Keratinocyte (primary cell): Measurements from ENCODE around the gene SLC17A7. TPM values are rescaled to one million over a fixed set of nuclear protein-coding genes. Genes with fewer than 3 reads are reported as not detected.

Experiments used
- DNase-seq: peaks from one replicate; pipeline ENCODE4 v3.0.0-alpha.2; 2011; ENCODE audit warnings: low read depth, missing footprints, low spot score
- FAIRE-seq: peaks from 2 replicates; lab custom pipeline; 2011; peaks lifted over from hg19 to GRCh38; lab: Jason Lieb, UNC
- H2AFZ ChIP-seq: 2 replicates; pipeline ENCODE4 v1.6.0; 2012; ENCODE audit warnings: low read length, control low read depth, inconsistent platforms; ENCODE audit not compliant: control insufficient read depth
- H3K27ac ChIP-seq: 2 replicates; pipeline ENCODE4 v1.5.1; 2011; ENCODE audit warnings: low read length; ENCODE audit not compliant: control insufficient read depth, insufficient read depth
- H3K27me3 ChIP-seq: 3 replicates; pipeline ENCODE4 v1.6.0; 2011; ENCODE audit warnings: low read length; ENCODE audit not compliant: control insufficient read depth, insufficient read depth; ENCODE audit errors: extremely low read depth
- H3K36me3 ChIP-seq, 2 experiments: 2 replicates in 1 of 2; 3 replicates in 1 of 2; pipeline ENCODE4 v1.5.1; 2011; ENCODE audit warnings: low read length in 2 of 2, mild to moderate bottlenecking in 1 of 2; ENCODE audit not compliant: control insufficient read depth in 2 of 2, insufficient read depth in 2 of 2; ENCODE audit errors: extremely low read depth in 1 of 2
- H3K4me1 ChIP-seq: 3 replicates; pipeline ENCODE4 v1.5.1; 2011; ENCODE audit warnings: low read length; ENCODE audit not compliant: control insufficient read depth, insufficient read depth; ENCODE audit errors: extremely low read depth
- H3K4me2 ChIP-seq: 3 replicates; pipeline ENCODE4 v1.6.0; 2011; ENCODE audit warnings: low read depth, low read length; ENCODE audit not compliant: control insufficient read depth, insufficient read depth; ENCODE audit errors: extremely low read depth
- H3K4me3 ChIP-seq, 3 experiments: fragments of 200-600 bp in 1 of 3; sonication (generic) in 1 of 3; 2 replicates in 2 of 3; 3 replicates in 1 of 3; pipeline ENCODE4 v1.5.1; 2011 to 2016; ENCODE audit warnings: low read length in 3 of 3, mild to moderate bottlenecking in 3 of 3, control low read depth in 2 of 3, inconsistent platforms in 1 of 3, low read depth in 1 of 3, mixed read lengths in 1 of 3, mixed run types in 1 of 3, moderate library complexity in 1 of 3; ENCODE audit not compliant: control insufficient read depth in 2 of 3, insufficient read depth in 2 of 3; ENCODE audit errors: extremely low read depth in 1 of 3
- H3K79me2 ChIP-seq: 2 replicates; pipeline ENCODE4 v1.6.0; 2012; ENCODE audit warnings: low read length; ENCODE audit not compliant: control insufficient read depth, insufficient read depth
- H3K9ac ChIP-seq: 3 replicates; pipeline ENCODE4 v1.6.0; 2011; ENCODE audit warnings: low read length; ENCODE audit not compliant: control insufficient read depth, insufficient read depth; ENCODE audit errors: extremely low read depth
- H3K9me1 ChIP-seq: 3 replicates; pipeline ENCODE4 v1.6.0; 2011; ENCODE audit warnings: low read length; ENCODE audit not compliant: control insufficient read depth, insufficient read depth; ENCODE audit errors: extremely low read depth
- H3K9me3 ChIP-seq: 2 replicates; pipeline ENCODE4 v1.5.1; 2012; ENCODE audit warnings: low read depth, low read length; ENCODE audit not compliant: control insufficient read depth
- H4K20me1 ChIP-seq: 3 replicates; pipeline ENCODE4 v1.6.0; 2011; ENCODE audit warnings: low read length; ENCODE audit not compliant: control insufficient read depth, insufficient read depth; ENCODE audit errors: extremely low read depth
- EZH2 ChIP-seq: IDR thresholded peaks from one replicate; pipeline ENCODE4 v1.6.1; 2012; ENCODE audit warnings: inconsistent platforms, mild to moderate bottlenecking, low read length, moderate library complexity
- dilution Hi-C: fragments of 300-500 bp; cut with MboI; formaldehyde crosslinking; loops from one replicate; pipeline ENCODE4 v1.7.0; 2020; ENCODE audit warnings: low sequenced_read_pairs; ENCODE audit not compliant: extremely low pct_ligation_motif_present
- polyA plus RNA-seq, 5 experiments: library from polyadenylated mRNA; depleted of rRNA in 3 of 5; stranded (reverse) in 3 of 5; stranded (forward) in 1 of 5; unstranded in 1 of 5; fragments of >200 nt; gene quantifications; 1 replicate in 1 of 5; 2 replicates in 3 of 5; 3 replicates in 1 of 5; pipeline versions ENCODE4 v1.2.1 to v1.2.3, GENCODE V29; 2011 to 2012; ENCODE audit warnings: missing spikeins in 2 of 5, low read depth in 1 of 5, low replicate concordance in 1 of 5
- TF ChIP-seq, protein P1 (sequence below), 3 experiments: IDR thresholded peaks in 1 of 3; conservative IDR thresholded peaks in 1 of 3; optimal IDR thresholded peaks in 1 of 3; 2 replicates in 2 of 3; 3 replicates in 1 of 3; pipeline versions ENCODE3 to v1.5.1; 2011; ENCODE audit warnings: low read length in 3 of 3, mild to moderate bottlenecking in 3 of 3, moderate library complexity in 2 of 3, control low read depth in 1 of 3, inconsistent platforms in 1 of 3; ENCODE audit not compliant: insufficient read depth in 2 of 3; ENCODE audit errors: extremely low read depth in 1 of 3

The SLC17A7 gene
- polyA plus RNA-seq, 1 donor (not counting 4 experiments of a cell fraction or from before 2014, with no cell fraction given), result 0.04 TPM

GRCh38 chr19:49430678-49431329, 10.5 kb downstream of the SLC17A7 start:
- no peak overlapping the region for H3K4me2 ChIP-seq
- no peaks in the 10 kb centered on the region for H3K9me3 ChIP-seq
- H4K20me1 ChIP-seq, result no peaks in the 10 kb centered on the region
- H3K27ac ChIP-seq, result no peak overlapping the region
- dilution Hi-C loops, result no loop called here
- DNase-seq (no peak), FAIRE-seq (no peak)
- no peak overlapping the region for H3K4me3 ChIP-seq
- no peak overlapping the region for H3K9ac ChIP-seq
- H3K9me1 ChIP-seq, result no peaks in the 10 kb centered on the region
- peaks cover 92% of the 10 kb centered on the region for H3K27me3 ChIP-seq
- H3K79me2 ChIP-seq, result no peaks in the 10 kb centered on the region
- H3K36me3 ChIP-seq, result no peaks in the 10 kb centered on the region
- no peak for TF ChIP-seq EZH2
- TF ChIP-seq, protein P1, sequence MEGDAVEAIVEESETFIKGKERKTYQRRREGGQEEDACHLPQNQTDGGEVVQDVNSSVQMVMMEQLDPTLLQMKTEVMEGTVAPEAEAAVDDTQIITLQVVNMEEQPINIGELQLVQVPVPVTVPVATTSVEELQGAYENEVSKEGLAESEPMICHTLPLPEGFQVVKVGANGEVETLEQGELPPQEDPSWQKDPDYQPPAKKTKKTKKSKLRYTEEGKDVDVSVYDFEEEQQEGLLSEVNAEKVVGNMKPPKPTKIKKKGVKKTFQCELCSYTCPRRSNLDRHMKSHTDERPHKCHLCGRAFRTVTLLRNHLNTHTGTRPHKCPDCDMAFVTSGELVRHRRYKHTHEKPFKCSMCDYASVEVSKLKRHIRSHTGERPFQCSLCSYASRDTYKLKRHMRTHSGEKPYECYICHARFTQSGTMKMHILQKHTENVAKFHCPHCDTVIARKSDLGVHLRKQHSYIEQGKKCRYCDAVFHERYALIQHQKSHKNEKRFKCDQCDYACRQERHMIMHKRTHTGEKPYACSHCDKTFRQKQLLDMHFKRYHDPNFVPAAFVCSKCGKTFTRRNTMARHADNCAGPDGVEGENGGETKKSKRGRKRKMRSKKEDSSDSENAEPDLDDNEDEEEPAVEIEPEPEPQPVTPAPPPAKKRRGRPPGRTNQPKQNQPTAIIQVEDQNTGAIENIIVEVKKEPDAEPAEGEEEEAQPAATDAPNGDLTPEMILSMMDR (optimal IDR thresholded peaks at IDR 0.05 in 1 of 3, IDR thresholded peaks at IDR 0.05 in 1 of 3, conservative IDR thresholded peaks at IDR 0.05 in 1 of 3; ENCODE audit: extremely low read depth in 1 of 3, insufficient read depth in 2 of 3, low read length in 3 of 3), result peak; percentile 34 to 73 (median 36)
- no peak overlapping the region for H2AFZ ChIP-seq
- peaks cover 7% of the 10 kb centered on the region for H3K4me1 ChIP-seq

- Histone ChIP-seq H3K4me3 (no peak overlapping the region), H3K9me3 (no peaks in the 10 kb centered on the region), H3K4me2 (no peak overlapping the region), H3K27me3 (peaks cover 92% of the 10 kb centered on the region), H3K79me2 (no peaks in the 10 kb centered on the region), H3K36me3 (no peaks in the 10 kb centered on the region), H3K9ac (no peak overlapping the region), H4K20me1 (no peaks in the 10 kb centered on the region), H3K4me1 (peaks cover 7% of the 10 kb centered on the region), H3K9me1 (no peaks in the 10 kb centered on the region), H2AFZ (no peak overlapping the region), H3K27ac (no peak overlapping the region)
- DNase-seq (no peak), FAIRE-seq (no peak)
- TF ChIP-seq, protein P1 (optimal IDR thresholded peaks at IDR 0.05 in 1 of 3, IDR thresholded peaks at IDR 0.05 in 1 of 3, conservative IDR thresholded peaks at IDR 0.05 in 1 of 3; ENCODE audit: extremely low read depth in 1 of 3, insufficient read depth in 2 of 3, low read length in 3 of 3), result no peak
- TF ChIP-seq EZH2, result no peak
- dilution Hi-C loops, result no loop called here
Observed at GRCh38 chr19:49430172-49430677, 11.1 kb downstream of the SLC17A7 start.
